Hepatocyte (in vitro differentiated cells): ENCODE measurements around the gene TAF4. TPM values are rescaled to one million over a fixed set of nuclear protein-coding genes. Genes with fewer than 3 reads are reported as not detected.

Experiments used
- DNase-seq: peaks from one replicate; pipeline ENCODE4 v3.0.0-alpha.2; 2016; ENCODE audit warnings: low spot score
- H2AFZ ChIP-seq: fragments of 200-600 bp; sonication (generic); 2 replicates; pipeline ENCODE4 v1.6.0; 2016; ENCODE audit warnings: antibody characterized with exemption, mild to moderate bottlenecking
- H3K27ac ChIP-seq: fragments of 200-600 bp; sonication (generic); 2 replicates; pipeline ENCODE4 v1.5.1; 2016; ENCODE audit warnings: mild to moderate bottlenecking
- H3K27me3 ChIP-seq: fragments of 200-600 bp; sonication (generic); 2 replicates; pipeline ENCODE4 v1.6.1; 2016
- H3K36me3 ChIP-seq: fragments of 200-600 bp; sonication (generic); replicated peaks from 2 replicates; pipeline ENCODE4 v1.5.1; 2016; ENCODE audit warnings: low read depth; ENCODE audit not compliant: insufficient read depth
- H3K4me1 ChIP-seq: fragments of 200-600 bp; sonication (generic); 2 replicates; pipeline ENCODE4 v1.5.1; 2016; ENCODE audit warnings: mild to moderate bottlenecking, moderate library complexity; ENCODE audit not compliant: insufficient read depth
- H3K4me2 ChIP-seq: fragments of 200-600 bp; sonication (generic); 2 replicates; pipeline ENCODE4 v1.6.0; 2016
- H3K4me3 ChIP-seq: fragments of 200-600 bp; sonication (generic); 2 replicates; pipeline ENCODE4 v1.5.1; 2016; ENCODE audit warnings: mild to moderate bottlenecking
- H3K79me2 ChIP-seq: fragments of 200-600 bp; sonication (generic); 2 replicates; pipeline ENCODE4 v1.6.0; 2017; ENCODE audit warnings: mild to moderate bottlenecking
- H3K9me2 ChIP-seq: fragments of 200-600 bp; sonication (generic); replicated peaks from 2 replicates; pipeline ENCODE4 v1.6.0; 2017; ENCODE audit warnings: mild to moderate bottlenecking; ENCODE audit not compliant: insufficient read depth
- H3K9me3 ChIP-seq: fragments of 200-600 bp; sonication (generic); 2 replicates; pipeline ENCODE4 v1.5.1; 2016; ENCODE audit warnings: low read depth, mild to moderate bottlenecking
- H4K20me1 ChIP-seq: fragments of 200-600 bp; sonication (generic); 2 replicates; pipeline ENCODE4 v1.6.0; 2016; ENCODE audit warnings: mild to moderate bottlenecking; ENCODE audit not compliant: insufficient read depth, poor library complexity, severe bottlenecking
- CTCF ChIP-seq: fragments of 200-600 bp; sonication (generic); IDR thresholded peaks from 2 replicates; pipeline ENCODE4 v1.5.1; 2016; ENCODE audit warnings: antibody characterized with exemption, mild to moderate bottlenecking; ENCODE audit not compliant: poor library complexity
- EZH2 ChIP-seq: fragments of 200-600 bp; sonication (generic); IDR thresholded peaks from 2 replicates; pipeline ENCODE4 v1.6.1; 2016; ENCODE audit warnings: antibody characterized with exemption, mild to moderate bottlenecking, borderline replicate concordance
- EZH2phosphoT487 ChIP-seq: fragments of 200-600 bp; sonication (generic); IDR thresholded peaks from one replicate; pipeline ENCODE4 v1.6.1; 2018; ENCODE audit warnings: antibody characterized with exemption, mild to moderate bottlenecking, low read depth, moderate library complexity; ENCODE audit not compliant: unreplicated experiment, severe bottlenecking
- WGBS: methylation state at CpG from one replicate; pipeline ENCODE4 v1.1.6; 2016; ENCODE audit warnings: low lambda C conversion rate; ENCODE audit errors: missing lambda C conversion rate; 5-methylcytosine and 5-hydroxymethylcytosine counted together
- polyA plus RNA-seq: library from polyadenylated mRNA; unstranded; fragments of >200 nt; fragmentation: Nextera tagmentation; extraction: Ambion mirVana; gene quantifications from 2 replicates; pipeline ENCODE4 v1.2.1, GENCODE V29; 2016
- total RNA-seq: library from RNA; depleted of rRNA; stranded (reverse); fragments of >200 nt; gene quantifications from 2 replicates; pipeline ENCODE4 v1.2.3, GENCODE V29; 2014

TAF4 gene
- total and polyA plus RNA-seq, 2 experiments from 2014 or later: 2.9 to 6.6 TPM

GRCh38 chr20:61937146-61937962 is 128.3 kb downstream of the TAF4 start:
- Histone ChIP-seq H3K27ac (no peak overlapping the region), H3K4me3 (no peak overlapping the region), H3K36me3 (no peaks in the 10 kb centered on the region), H3K79me2 (no peaks in the 10 kb centered on the region), H4K20me1 (no peaks in the 10 kb centered on the region), H3K4me1 (no peaks in the 10 kb centered on the region), H3K27me3 (no peaks in the 10 kb centered on the region), H2AFZ (no peak overlapping the region), H3K9me2 (no peaks in the 10 kb centered on the region), H3K9me3 (no peaks in the 10 kb centered on the region), H3K4me2 (no peak overlapping the region)
- TF ChIP-seq EZH2: no peak
- TF ChIP-seq EZH2phosphoT487: no peak
- TF ChIP-seq CTCF: no peak
- 83% methylated on average over 10 of the region's 10 CpGs for WGBS
- no peak for DNase-seq

- Histone ChIP-seq H4K20me1 (no peaks in the 10 kb centered on the region), H2AFZ (no peak overlapping the region), H3K79me2 (no peaks in the 10 kb centered on the region), H3K9me3 (no peaks in the 10 kb centered on the region), H3K36me3 (no peaks in the 10 kb centered on the region), H3K4me3 (no peak overlapping the region), H3K27me3 (no peaks in the 10 kb centered on the region), H3K4me1 (no peaks in the 10 kb centered on the region), H3K27ac (no peak overlapping the region), H3K4me2 (no peak overlapping the region), H3K9me2 (no peaks in the 10 kb centered on the region)
- TF ChIP-seq CTCF (no peak), EZH2phosphoT487 (no peak), EZH2 (no peak)
- DNase-seq: no peak
- WGBS: 94% methylated on average over 29 of the region's 29 CpGs
Measured at GRCh38 chr20:61936701-61937131, 129.0 kb downstream of the TAF4 start.

DNA sequence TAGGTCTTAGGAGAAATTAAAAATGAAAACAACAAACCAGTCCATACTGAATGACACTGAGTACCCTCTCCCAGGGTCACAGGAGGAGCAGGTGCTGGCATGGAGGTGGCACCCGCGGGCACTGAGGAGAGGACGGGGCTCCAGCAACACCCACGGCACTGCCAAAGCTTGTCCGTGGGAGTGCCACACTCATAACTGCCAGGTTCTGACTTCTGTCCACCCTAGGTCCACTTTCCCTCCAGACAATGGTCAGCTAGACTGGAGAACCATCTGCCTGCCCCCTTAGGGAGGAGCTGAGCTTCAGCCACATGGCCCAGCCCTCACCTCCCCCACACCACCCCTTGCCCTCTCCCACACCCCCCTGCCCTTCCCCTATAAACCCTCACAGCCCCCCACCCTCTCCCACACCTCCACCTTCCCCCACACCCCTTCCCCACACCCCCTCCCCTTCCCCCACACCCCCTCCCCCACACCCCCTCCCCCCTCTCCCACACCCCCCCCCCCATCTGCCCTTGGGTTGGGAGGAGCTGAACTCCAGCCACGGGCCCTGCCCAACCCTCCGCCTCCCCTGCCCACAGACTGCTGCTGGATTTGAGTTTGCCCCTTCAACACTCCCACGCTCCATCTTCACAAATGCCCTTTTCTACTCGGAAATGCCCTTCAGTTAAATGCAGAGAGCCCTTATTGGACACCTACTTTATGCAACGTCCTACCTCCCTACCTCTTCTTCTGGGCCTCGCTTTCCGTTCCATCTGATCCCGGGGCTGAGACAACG is 129.6 kb downstream of the TAF4 start:
- Histone ChIP-seq H3K4me1 (no peaks in the 10 kb centered on the region), H3K4me3 (no peak overlapping the region), H2AFZ (no peak overlapping the region), H3K9me2 (no peaks in the 10 kb centered on the region), H3K9me3 (no peaks in the 10 kb centered on the region), H3K27me3 (no peaks in the 10 kb centered on the region), H3K4me2 (no peak overlapping the region), H3K79me2 (no peaks in the 10 kb centered on the region), H4K20me1 (no peaks in the 10 kb centered on the region), H3K27ac (no peak overlapping the region), H3K36me3 (no peaks in the 10 kb centered on the region)
- TF ChIP-seq EZH2: no peak
- no peak for DNase-seq
- WGBS: 96% methylated on average over 13 of the region's 14 CpGs
